GM18520 (cell line): ENCODE results near the gene EGFL8.
"Not testable (repeated sequence)": the region's sequence is repeated elsewhere in the genome, so short reads cannot be mapped to it uniquely, and the experiment has no call there.

Source experiments
- ATAC-seq: cut with Tn5 transposase; IDR thresholded peaks from one replicate; pipeline ENCODE4 v1.9.1; 2021; ENCODE audit not compliant: unreplicated experiment

Gene EGFL8

GRCh38 chr6:32194825-32195651 is 30.6 kb downstream of the EGFL8 start:
- ATAC-seq = no peak

GRCh38 chr6:32195652-32195901 is 31.2 kb downstream of the EGFL8 start:
- peak; percentile 77 for ATAC-seq

GRCh38 chr6:32195902-32196681 is 31.7 kb downstream of the EGFL8 start:
- peak; percentile 77 for ATAC-seq

- ATAC-seq = no peak
Measured at GRCh38 chr6:32196682-32197616, 32.6 kb downstream of the EGFL8 start.

- no peak for ATAC-seq
Measured at GRCh38 chr6:32198345-32198696, 33.9 kb downstream of the EGFL8 start.

- ATAC-seq = no peak
Measured at GRCh38 chr6:32198866-32199265, 34.5 kb downstream of the EGFL8 start.

GRCh38 chr6:32200711-32201475 is 36.5 kb downstream of the EGFL8 start:
- no peak for ATAC-seq

GRCh38 chr6:32202186-32202585 is 37.8 kb downstream of the EGFL8 start:
- ATAC-seq = no peak

GRCh38 chr6:32203426-32204267 is 39.3 kb downstream of the EGFL8 start:
- ATAC-seq = no peak

GRCh38 chr6:32204268-32204715 is 39.9 kb downstream of the EGFL8 start:
- no peak for ATAC-seq

- no peak for ATAC-seq
Measured at GRCh38 chr6:32208996-32209395, 44.6 kb downstream of the EGFL8 start.

GRCh38 chr6:32210191-32210601 is 45.8 kb downstream of the EGFL8 start:
- ATAC-seq = no peak

- ATAC-seq = not testable (repeated sequence)
Measured at GRCh38 chr6:32211432-32211831, 47.0 kb downstream of the EGFL8 start.

- ATAC-seq = no peak
Measured at GRCh38 chr6:32212076-32212760, 47.8 kb downstream of the EGFL8 start.

- ATAC-seq = no peak
Measured at GRCh38 chr6:32213649-32214048, 49.3 kb downstream of the EGFL8 start.

- ATAC-seq = no peak
Measured at GRCh38 chr6:32214126-32214525, 49.7 kb downstream of the EGFL8 start.

- no peak for ATAC-seq
Measured at GRCh38 chr6:32215617-32216016, 51.2 kb downstream of the EGFL8 start.

GRCh38 chr6:32216285-32216684 is 51.9 kb downstream of the EGFL8 start:
- no peak for ATAC-seq

GRCh38 chr6:32216998-32217397 is 52.6 kb downstream of the EGFL8 start:
- ATAC-seq = no peak
